T-helper 22 cell (primary cell): Measurements from ENCODE around the gene HS3ST6.
"Not testable (repeated sequence)": the region's sequence is repeated elsewhere in the genome, so short reads cannot be mapped to it uniquely, and the experiment has no call there.

Source experiments
- DNase-seq: peaks from one replicate; pipeline ENCODE4 v3.0.0-alpha.2; 2020; ENCODE audit warnings: low read depth

HS3ST6 gene

GRCh38 chr16:1907226-1907860 lies 10.9 kb downstream of the HS3ST6 start:
- DNase-seq: no peak

DNA sequence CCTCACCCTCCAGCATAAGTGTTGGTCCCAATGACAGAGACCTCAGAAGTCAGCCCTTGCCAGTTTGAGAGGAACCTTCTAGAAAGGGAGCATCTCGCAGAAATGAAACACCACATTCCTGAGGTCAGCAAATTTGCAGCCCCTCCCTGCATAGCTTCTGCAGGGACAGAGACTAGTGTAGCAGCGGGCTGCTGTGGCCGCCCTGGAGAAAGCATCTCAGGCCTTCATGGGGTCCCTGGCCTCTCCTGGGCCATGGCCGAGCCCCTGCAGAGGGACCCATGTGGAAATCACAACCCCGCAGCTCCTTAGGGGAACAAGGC lies 11.4 kb downstream of the HS3ST6 start:
- DNase-seq: no peak

- DNase-seq: no peak
These were observed 12.0 kb downstream of the HS3ST6 start for GRCh38 chr16:1906055-1906845.

DNA sequence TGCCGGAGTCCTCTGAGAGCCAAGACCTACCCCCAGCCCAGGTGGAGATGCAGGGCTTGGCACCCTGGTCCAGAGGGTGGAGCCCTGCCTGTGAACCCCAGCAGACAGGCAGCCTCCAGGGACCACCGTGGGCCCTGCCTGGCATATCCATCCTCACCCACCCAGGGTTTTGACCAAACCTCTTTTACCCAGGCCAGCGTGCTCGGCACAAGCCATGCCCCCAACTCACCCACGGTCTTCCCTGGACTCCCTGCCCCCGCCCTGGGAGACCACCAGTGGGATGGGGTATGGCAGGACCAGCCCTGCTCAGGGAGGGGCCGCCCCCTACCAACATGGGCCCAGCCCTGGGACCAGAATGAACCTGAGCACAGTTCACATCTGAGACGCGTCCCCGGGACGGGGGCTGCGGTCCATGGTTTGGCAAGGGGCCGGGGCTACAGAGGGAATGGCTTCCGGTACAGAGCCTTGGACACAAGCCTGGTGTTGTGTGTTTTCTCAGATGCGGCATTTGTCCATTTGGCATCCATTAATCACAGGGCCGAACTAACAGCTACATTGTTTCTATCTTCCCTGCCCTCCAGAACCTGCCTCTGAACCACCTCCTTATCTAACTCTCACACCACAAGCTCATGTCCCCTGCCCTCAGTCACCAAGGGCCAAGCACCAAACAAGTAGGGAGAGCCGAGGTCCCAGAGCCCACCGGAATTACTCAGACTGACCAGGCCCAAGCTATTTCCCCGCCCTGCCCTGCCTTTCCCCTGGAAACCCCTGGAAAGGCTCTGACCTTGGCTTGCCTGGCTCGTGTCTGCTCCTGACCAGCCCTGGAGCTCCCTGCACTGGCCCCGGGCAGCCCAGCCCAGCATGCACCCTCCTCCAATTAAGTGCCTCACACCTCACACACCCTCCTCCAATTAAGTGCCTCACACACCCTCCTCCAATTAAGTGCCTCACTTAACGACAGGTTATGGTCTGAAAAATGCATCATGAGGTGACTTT lies 14.1 kb downstream of the HS3ST6 start:
- no peak for DNase-seq

DNA sequence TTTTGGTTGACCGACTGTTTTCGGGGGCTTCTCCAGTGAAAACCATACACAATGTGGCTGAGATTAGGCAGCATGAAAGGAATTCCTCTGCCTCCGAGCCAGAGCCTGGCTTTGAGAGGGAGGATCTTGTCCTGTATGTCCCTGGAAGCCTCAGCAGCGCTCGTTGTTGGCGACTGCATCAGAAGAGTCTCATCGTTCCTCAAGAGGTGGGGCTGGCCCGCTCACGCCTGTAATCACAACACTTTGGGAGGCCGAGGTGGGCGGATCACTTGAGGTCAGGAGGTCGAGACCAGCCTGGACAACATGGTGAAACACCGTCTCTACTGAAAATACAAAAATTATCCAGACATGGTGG lies 15.0 kb downstream of the HS3ST6 start:
- no peak for DNase-seq

DNA sequence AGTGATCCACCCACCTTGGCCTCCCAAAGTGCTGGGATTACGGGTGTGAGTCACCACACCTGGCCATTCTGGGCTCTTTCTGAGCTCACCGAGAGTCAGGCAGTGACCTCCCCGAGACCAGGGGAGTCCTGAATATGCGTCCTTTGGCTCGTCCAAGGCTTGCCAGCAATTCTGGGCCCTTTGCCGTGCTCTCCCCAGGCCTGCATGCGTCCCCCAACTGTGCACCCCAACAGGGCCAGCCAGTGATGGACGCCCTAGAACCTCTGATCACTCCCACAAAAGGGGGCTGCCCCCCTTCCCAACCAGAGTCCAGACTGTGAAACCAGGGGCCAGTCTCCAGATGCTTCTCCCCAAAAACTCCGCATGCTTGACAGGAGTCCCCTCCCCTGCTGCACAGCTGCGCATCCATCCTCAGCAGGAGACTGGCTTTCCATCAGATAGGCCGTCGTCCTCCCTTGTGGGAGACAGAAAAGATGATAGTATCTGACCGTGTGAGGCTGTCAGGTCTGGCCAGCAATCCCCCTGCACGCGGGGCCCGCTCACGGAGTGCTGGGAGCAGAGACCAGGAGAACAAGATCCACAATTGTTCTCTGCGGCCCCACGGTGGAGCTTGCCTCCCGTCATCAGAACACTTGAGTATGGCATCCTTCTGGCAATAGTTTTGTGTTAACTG lies 15.5 kb downstream of the HS3ST6 start:
- no peak for DNase-seq

- no peak for DNase-seq
These were observed 17.8 kb downstream of the HS3ST6 start for GRCh38 chr16:1900452-1900774.

DNA sequence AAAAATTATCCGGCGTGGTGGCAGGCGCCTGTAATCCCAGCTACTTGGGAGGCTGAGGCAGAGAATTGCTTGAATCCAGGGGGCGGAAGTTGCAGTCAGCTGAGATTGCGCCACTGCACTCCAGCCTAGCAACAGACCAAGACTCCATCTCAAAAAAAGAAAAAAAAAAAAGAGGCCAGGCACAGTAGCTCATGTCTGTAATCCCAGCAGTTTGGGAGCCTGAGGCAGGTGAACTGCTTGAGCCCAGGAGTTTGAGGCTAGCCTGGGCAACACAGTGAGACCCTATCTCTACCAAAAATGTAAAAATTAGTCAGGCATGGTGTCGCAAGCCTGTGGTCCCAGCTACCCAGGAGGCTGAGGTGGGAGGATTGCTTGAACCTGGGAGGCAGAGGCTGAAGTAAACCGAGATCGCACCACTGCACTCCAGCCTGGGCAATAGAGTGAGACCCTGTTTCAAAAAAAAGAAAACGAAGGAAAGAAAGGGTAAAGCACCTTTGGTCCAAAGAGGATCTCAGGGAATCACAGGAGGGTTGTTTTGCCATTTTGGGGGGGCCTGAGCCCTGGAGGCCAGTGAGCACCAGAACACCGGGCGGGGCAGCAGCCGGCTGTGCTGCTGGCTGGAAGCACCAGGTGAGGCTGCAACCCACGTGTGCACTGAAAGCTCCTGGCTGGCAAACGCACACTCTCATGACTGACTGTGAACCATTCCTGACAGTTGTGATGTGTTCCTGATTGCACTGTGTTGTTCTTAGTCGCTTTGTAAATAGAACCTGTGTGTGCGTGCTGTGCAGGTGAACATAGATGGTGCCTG lies 18.4 kb downstream of the HS3ST6 start:
- DNase-seq: no peak

DNA sequence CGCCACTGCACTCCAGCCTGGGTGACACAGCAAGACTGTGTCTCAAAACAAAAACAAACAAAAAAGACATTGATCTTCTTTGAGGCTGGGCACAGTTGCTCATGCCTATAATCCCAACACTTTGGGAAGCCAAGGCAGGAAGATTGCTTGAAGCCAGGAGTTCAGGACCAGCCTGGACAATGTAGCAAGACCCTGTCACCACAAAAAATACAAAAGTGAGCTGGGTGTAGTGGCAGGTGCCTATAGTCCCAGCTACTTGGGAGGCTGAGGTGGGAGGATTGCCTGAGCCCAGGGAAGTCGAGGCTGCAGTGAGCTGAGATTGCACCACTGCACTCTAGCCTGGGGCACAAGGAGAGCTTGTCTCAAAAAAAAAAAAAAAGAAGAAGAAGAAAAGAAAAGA lies 20.5 kb downstream of the HS3ST6 start:
- DNase-seq: not testable (repeated sequence)

- no peak for DNase-seq
These were observed 22.1 kb downstream of the HS3ST6 start for GRCh38 chr16:1895949-1896675.

DNA sequence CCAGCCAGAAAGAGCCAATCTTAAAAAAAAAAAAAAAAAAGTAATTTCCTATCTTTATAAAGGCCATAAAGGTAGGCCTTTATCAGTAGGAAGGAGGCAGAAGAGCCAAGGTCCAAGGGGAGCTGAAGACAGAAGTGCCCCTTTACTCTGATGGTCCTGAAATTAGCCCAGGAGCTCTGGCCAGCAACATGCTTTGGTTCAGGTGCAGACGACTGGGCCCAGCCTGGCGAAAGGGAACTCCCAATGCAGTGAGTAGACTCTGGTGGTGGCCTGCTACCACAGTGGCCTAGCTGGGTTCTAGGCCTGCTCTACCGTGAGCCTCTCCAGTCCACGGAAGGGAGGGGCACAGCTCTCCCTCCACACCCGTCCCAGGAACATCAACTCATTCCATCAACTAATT lies 23.1 kb downstream of the HS3ST6 start:
- DNase-seq: no peak

GRCh38 chr16:1890708-1891050 lies 27.5 kb downstream of the HS3ST6 start:
- no peak for DNase-seq

DNA sequence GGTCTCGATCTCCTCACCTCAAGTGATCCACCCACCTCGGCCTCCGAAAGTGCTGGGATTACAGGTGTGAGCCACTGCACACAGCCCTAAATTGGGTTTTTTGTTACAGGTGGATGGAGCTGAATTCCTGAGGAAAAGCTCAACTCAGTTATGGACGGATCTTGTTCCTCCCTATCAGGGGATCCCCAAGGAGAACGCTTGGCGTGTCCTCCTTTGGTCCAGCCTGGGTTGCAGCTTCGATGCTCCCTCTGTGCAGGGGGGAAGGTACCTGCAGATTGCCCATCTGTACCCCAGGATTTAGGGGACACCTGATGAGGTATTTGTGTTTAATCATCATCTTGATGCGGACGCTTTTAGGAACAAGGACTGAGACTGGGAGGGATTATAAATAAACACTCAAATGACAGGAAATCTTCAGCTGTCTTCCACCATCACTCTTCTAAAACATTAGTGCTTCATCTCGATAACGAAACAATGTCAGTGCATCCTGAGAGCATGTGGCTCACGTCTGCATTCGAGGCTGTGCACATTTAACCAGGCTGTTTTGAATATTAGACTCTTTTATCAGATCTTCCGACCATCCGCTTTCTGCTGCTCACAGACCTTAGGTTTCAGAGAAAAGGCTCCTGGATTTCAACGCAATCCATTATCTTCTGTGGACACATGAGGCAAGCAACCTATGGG lies 28.0 kb downstream of the HS3ST6 start:
- DNase-seq: no peak

- no peak for DNase-seq
These were observed 30.4 kb downstream of the HS3ST6 start for GRCh38 chr16:1887711-1888354.

GRCh38 chr16:1884889-1885288 lies 33.3 kb downstream of the HS3ST6 start:
- DNase-seq: no peak

DNA sequence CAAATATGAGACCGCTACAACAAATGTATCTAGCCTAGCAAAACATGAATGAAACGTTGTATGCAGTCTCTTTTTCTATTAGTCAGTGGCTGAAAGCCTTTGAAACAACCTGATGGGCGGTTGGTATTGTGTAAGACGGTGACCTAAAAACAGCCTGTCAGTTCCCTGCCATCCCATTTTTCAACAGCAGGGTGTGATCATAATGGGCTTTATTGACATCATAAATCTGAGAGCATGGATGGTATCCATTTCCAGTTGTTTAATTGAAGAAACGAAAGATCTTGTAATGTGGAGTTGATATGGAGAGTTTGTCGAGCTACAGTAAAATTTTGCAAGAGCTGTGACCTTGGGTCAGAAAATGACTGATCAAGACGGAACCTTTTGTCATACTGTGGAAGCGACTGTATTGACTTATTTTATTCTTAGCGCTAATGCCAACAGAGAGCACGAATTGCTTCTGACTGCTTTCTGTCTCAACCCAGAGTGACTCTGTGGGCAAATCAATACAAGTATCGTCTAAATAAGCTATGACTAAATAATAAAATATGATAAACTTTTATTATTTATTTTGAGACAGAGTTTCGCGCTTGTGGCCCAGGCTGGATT lies 34.0 kb downstream of the HS3ST6 start:
- no peak for DNase-seq

DNA sequence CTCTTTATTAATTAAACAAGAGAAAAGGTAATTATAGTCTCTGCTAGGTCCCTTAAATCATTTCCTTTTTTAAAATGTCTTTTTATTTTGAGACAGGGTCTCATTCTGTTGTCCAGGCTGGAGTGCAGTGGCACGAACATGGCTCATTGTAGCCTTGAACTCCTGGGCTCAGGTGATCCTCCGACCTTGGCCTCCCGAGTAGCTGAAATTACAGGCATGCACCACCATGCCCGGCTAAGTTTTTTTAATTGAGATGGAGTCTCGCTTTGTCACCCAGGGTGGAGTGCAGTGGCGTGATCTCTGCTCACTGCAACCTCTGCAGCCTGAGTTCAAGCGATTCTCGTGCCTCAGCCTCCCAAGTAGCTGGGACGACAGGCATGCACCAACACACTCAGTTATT lies 37.0 kb downstream of the HS3ST6 start:
- not testable (repeated sequence) for DNase-seq

- DNase-seq: no peak
These were observed 38.7 kb downstream of the HS3ST6 start for GRCh38 chr16:1879477-1879876.

DNA sequence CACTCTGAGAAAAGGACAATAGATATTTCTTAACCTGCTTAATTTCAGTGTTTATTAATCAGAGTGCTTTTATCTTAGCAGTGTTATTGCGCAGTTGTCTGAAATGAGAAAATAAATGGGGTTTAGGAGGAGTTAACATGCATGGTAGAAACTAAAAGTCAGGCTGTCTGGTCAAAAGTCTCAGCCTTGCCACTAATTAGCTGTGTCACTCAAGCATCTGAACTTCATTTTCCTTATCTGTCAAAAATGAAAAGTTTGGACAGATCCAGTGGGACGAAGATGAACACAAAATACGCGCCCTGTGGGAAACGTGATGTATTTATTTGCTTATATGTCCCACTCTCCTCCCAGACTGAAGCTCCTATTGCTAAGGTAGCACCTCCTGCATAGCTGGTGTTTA lies 40.0 kb downstream of the HS3ST6 start:
- DNase-seq: no peak
